Measurements from ENCODE around the gene HTR3B. TPM values are rescaled to one million over a fixed set of nuclear protein-coding genes. Genes with fewer than 3 reads are reported as not detected.

Gene HTR3B
- total and polyA plus RNA-seq, 2 donors (not counting 1 experiment from before 2014, with no cell fraction given): not detected

- ChIA-PET POLR2A (no interaction called here), CTCF (interaction anchor here (1.5 kb wide), 1 partner anchor 326 kb away, joined by 4 read pairs; no protein-coding TSS in a partner anchor)
- DNase-seq (no peak), ATAC-seq (ENCODE audit: low read depth) (no peak)
- H3K27me3 ChIP-seq (replicated peaks in 1 of 4; ENCODE audit: control extremely low read depth in 1 of 4, control insufficient read depth in 3 of 4, insufficient read depth in 4 of 4, low read length in 3 of 4): peaks cover 0 to 3% (median 0%) of the 10 kb centered on the region in 4 experiments
- WGBS (ENCODE audit: insufficient coverage): 50% methylated on average over 1 of the region's 4 CpGs
- Mint-ChIP-seq H3K27me3 (peaks cover 3% of the 10 kb centered on the region), H3K4me3 (no peak overlapping the region), H3K9me3 (ENCODE audit: insufficient read depth) (no peaks in the 10 kb centered on the region), H3K27ac (no peak overlapping the region), H3K4me1 (peaks cover 4% of the 10 kb centered on the region)
- intact Hi-C loops (cut with micrococcal nuclease): no loop called here
- peaks cover 0 to under 1% (median 0%) of the 10 kb centered on the region in 3 donors for H3K9me3 ChIP-seq (ENCODE audit: control extremely low read depth in 1 of 3, control insufficient read depth in 2 of 3, insufficient read depth in 1 of 3, low read length in 2 of 3)
- no peak overlapping the region for H3K4me2 ChIP-seq (replicated peaks; ENCODE audit: low read depth, low read length, poor library complexity, severe bottlenecking)
- TF ChIP-seq EZH2 (IDR thresholded peaks at IDR 0.05; ENCODE audit: borderline replicate concordance, insufficient read depth, low read depth, low read length, poor library complexity, severe bottlenecking): no peak
- no peak for TF ChIP-seq CTCF (IDR thresholded peaks at IDR 0.05)
- H3K4me3 ChIP-seq (ENCODE audit: control extremely low read depth in 1 of 5, extremely low read depth in 1 of 5, insufficient read depth in 1 of 5, low read depth in 2 of 5, low read length in 4 of 5): no peak overlapping the region
- H4K20me1 ChIP-seq (ENCODE audit: control insufficient read depth, insufficient read depth, low read length, poor library complexity, severe bottlenecking): no peaks in the 10 kb centered on the region
- no peaks in the 10 kb centered on the region for H3K36me3 ChIP-seq (replicated peaks in 1 of 2; ENCODE audit: control extremely low read depth in 1 of 2, control insufficient read depth in 1 of 2, extremely low read depth in 1 of 2, insufficient read depth in 2 of 2, low read length in 1 of 2)
- no peak overlapping the region for H2AFZ ChIP-seq (ENCODE audit: insufficient read depth, low read depth, low read length, poor library complexity, severe bottlenecking)
- no peak overlapping the region for H3K9ac ChIP-seq (ENCODE audit: low read length)
- H3K4me1 ChIP-seq (ENCODE audit: control insufficient read depth in 2 of 2, insufficient read depth in 2 of 2, low read length in 2 of 2): peaks cover 0 to 3% of the 10 kb centered on the region in 2 donors
- H3K79me2 ChIP-seq (ENCODE audit: control insufficient read depth, insufficient read depth, low read length): no peaks in the 10 kb centered on the region
- no peak overlapping the region for H3K27ac ChIP-seq (ENCODE audit: low read length in 2 of 2)
Measured at GRCh38 chr11:113934761-113935160, 30.2 kb downstream of the HTR3B start.

- H3K9me3 ChIP-seq (ENCODE audit: control extremely low read depth in 1 of 3, control insufficient read depth in 2 of 3, insufficient read depth in 1 of 3, low read length in 2 of 3): no peaks in the 10 kb centered on the region
- DNase-seq (no peak), ATAC-seq (ENCODE audit: low read depth) (no peak)
- peaks cover 3% of the 10 kb centered on the region for H3K27me3 Mint-ChIP-seq
- ChIA-PET CTCF (no interaction called here), POLR2A (no interaction called here)
- no peak overlapping the region for H3K4me3 Mint-ChIP-seq
- no peak overlapping the region for H3K4me3 ChIP-seq (ENCODE audit: control extremely low read depth in 1 of 5, extremely low read depth in 1 of 5, insufficient read depth in 1 of 5, low read depth in 2 of 5, low read length in 4 of 5)
- no peaks in the 10 kb centered on the region for H3K9me3 Mint-ChIP-seq (ENCODE audit: insufficient read depth)
- intact Hi-C loops (cut with micrococcal nuclease): no loop called here
- no peak overlapping the region for H3K4me2 ChIP-seq (replicated peaks; ENCODE audit: low read depth, low read length, poor library complexity, severe bottlenecking)
- TF ChIP-seq EZH2 (IDR thresholded peaks at IDR 0.05; ENCODE audit: borderline replicate concordance, insufficient read depth, low read depth, low read length, poor library complexity, severe bottlenecking) (no peak), CTCF (IDR thresholded peaks at IDR 0.05) (no peak)
- no peak overlapping the region for H2AFZ ChIP-seq (ENCODE audit: insufficient read depth, low read depth, low read length, poor library complexity, severe bottlenecking)
- H3K27ac ChIP-seq (ENCODE audit: low read length in 2 of 2): no peak overlapping the region
- peaks cover 0 to 3% of the 10 kb centered on the region in 2 donors for H3K4me1 ChIP-seq (ENCODE audit: control insufficient read depth in 2 of 2, insufficient read depth in 2 of 2, low read length in 2 of 2)
- peaks cover 0 to 3% (median 0%) of the 10 kb centered on the region in 4 experiments for H3K27me3 ChIP-seq (replicated peaks in 1 of 4; ENCODE audit: control extremely low read depth in 1 of 4, control insufficient read depth in 3 of 4, insufficient read depth in 4 of 4, low read length in 3 of 4)
- no peaks in the 10 kb centered on the region for H4K20me1 ChIP-seq (ENCODE audit: control insufficient read depth, insufficient read depth, low read length, poor library complexity, severe bottlenecking)
- no peaks in the 10 kb centered on the region for H3K79me2 ChIP-seq (ENCODE audit: control insufficient read depth, insufficient read depth, low read length)
- no peaks in the 10 kb centered on the region for H3K36me3 ChIP-seq (replicated peaks in 1 of 2; ENCODE audit: control extremely low read depth in 1 of 2, control insufficient read depth in 1 of 2, extremely low read depth in 1 of 2, insufficient read depth in 2 of 2, low read length in 1 of 2)
- H3K27ac Mint-ChIP-seq: no peak overlapping the region
- 93% methylated on average over 2 of the region's 4 CpGs for WGBS (ENCODE audit: insufficient coverage)
- H3K9ac ChIP-seq (ENCODE audit: low read length): no peak overlapping the region
- H3K4me1 Mint-ChIP-seq: peaks cover 4% of the 10 kb centered on the region
Measured at GRCh38 chr11:113935858-113936257, 31.3 kb downstream of the HTR3B start.

All from B cell (primary cell).